K562 (cell line): ENCODE results near the gene EML2. TPM values are rescaled to one million over a fixed set of nuclear protein-coding genes. Genes with fewer than 3 reads are reported as not detected.

Experiments used
- BRD4 ChIP-seq: fragments of 200-600 bp; sonication (generic); IDR thresholded peaks from 2 replicates; pipeline ENCODE4 v1.6.1; 2017; ENCODE audit warnings: inconsistent platforms
- CTBP1 ChIP-seq: fragments of 450-650 bp; IDR thresholded peaks from 2 replicates; pipeline ENCODE4 v1.6.1; 2016; ENCODE audit warnings: borderline replicate concordance
- DMBX1 ChIP-seq: fragments of 250-450 bp; sonication (Bioruptor Pico); IDR thresholded peaks from 2 replicates; pipeline ENCODE4 v1.8.0; 2022; ENCODE audit warnings: inconsistent platforms, mild to moderate bottlenecking, moderate library complexity, borderline replicate concordance
- DNMT1 ChIP-seq: fragments of 450-650 bp; IDR thresholded peaks from 2 replicates; pipeline ENCODE4 v1.6.1; 2016; ENCODE audit warnings: antibody characterized with exemption, mild to moderate bottlenecking
- GATA2 ChIP-seq: sonication (generic); formaldehyde crosslinking; IDR thresholded peaks from 2 replicates; pipeline ENCODE4 v1.4.0; 2020; ENCODE audit warnings: mild to moderate bottlenecking, missing genetic modification reagents
- GTF2B ChIP-seq: IDR thresholded peaks from 2 replicates; pipeline ENCODE4 v1.6.1; 2011; ENCODE audit not compliant: insufficient read length; ENCODE audit errors: extremely low read depth
- MLX ChIP-seq, 2 experiments: fragments of 450-650 bp in 1 of 2; sonication (generic) in 1 of 2; formaldehyde crosslinking; conservative IDR thresholded peaks; 2 replicates each; pipeline versions ENCODE4 v1.4.0 to v1.8.1; 2020 to 2022; ENCODE audit warnings: mild to moderate bottlenecking in 1 of 2, missing genetic modification reagents in 1 of 2
- PCBP1 ChIP-seq: fragments of 200-400 bp; formaldehyde crosslinking; IDR thresholded peaks from 2 replicates; pipeline ENCODE4 v1.6.1; 2018; ENCODE audit warnings: mild to moderate bottlenecking, low read depth, low read length; ENCODE audit not compliant: poor library complexity, severe bottlenecking
- POLR2AphosphoS2 ChIP-seq: IDR thresholded peaks from 2 replicates; pipeline ENCODE4 v1.6.1; 2012; ENCODE audit warnings: low read length, improper control_type of control experiment
- PTBP1 ChIP-seq: fragments of 200-400 bp; formaldehyde crosslinking; IDR thresholded peaks from 2 replicates; pipeline ENCODE4 v1.6.1; 2017; ENCODE audit warnings: low read depth, low read length
- PYGO2 ChIP-seq: fragments of 450-650 bp; IDR thresholded peaks from 2 replicates; pipeline ENCODE4 v1.6.1; 2016; ENCODE audit warnings: mild to moderate bottlenecking, missing genetic modification characterization, moderate library complexity, missing compliant biosample characterization
- RBM25 ChIP-seq: fragments of 200-400 bp; formaldehyde crosslinking; IDR thresholded peaks from 2 replicates; pipeline ENCODE4 v1.6.1; 2018; ENCODE audit warnings: low read length, low read depth, moderate library complexity; ENCODE audit not compliant: severe bottlenecking
- RNF219 ChIP-seq: fragments of 250-450 bp; sonication (Bioruptor Pico); IDR thresholded peaks from 2 replicates; pipeline ENCODE4 v1.5.0; 2022; ENCODE audit warnings: mild to moderate bottlenecking
- SIN3A ChIP-seq, 2 experiments: fragments of 150-350 bp in 1 of 2; IDR thresholded peaks; 2 replicates each; pipeline ENCODE4 v1.6.1; 2011 to 2016; ENCODE audit warnings: borderline replicate concordance in 2 of 2, low read depth in 2 of 2, low read length in 2 of 2, mild to moderate bottlenecking in 2 of 2, moderate library complexity in 2 of 2; ENCODE audit not compliant: control insufficient read depth in 1 of 2
- SIN3B ChIP-seq: fragments of 450-650 bp; IDR thresholded peaks from 2 replicates; pipeline ENCODE4 v1.6.1; 2017; ENCODE audit warnings: low read depth, mild to moderate bottlenecking, moderate library complexity
- TBP ChIP-seq: optimal IDR thresholded peaks from 2 replicates; pipeline ENCODE3; 2011; ENCODE audit warnings: low read depth, low read length, improper control_type of control experiment
- TOE1 ChIP-seq, 2 experiments: fragments of 450-650 bp in 1 of 2; sonication (generic) in 1 of 2; formaldehyde crosslinking in 1 of 2; IDR thresholded peaks; 2 replicates each; pipeline versions ENCODE4 v1.7.1 to v1.8.0; 2016 to 2022; ENCODE audit warnings: borderline replicate concordance in 2 of 2, mild to moderate bottlenecking in 2 of 2, antibody characterized with exemption in 1 of 2, inconsistent platforms in 1 of 2, low read depth in 1 of 2, missing genetic modification reagents in 1 of 2, moderate library complexity in 1 of 2
- USF1 ChIP-seq: sonication (generic); formaldehyde crosslinking; IDR thresholded peaks from 2 replicates; pipeline ENCODE4 v1.9.0; 2022; ENCODE audit warnings: mild to moderate bottlenecking, missing genetic modification reagents
- ZNF280B ChIP-seq: fragments of 250-450 bp; sonication (Bioruptor Pico); IDR thresholded peaks from 2 replicates; pipeline ENCODE4 v1.5.1; 2021; ENCODE audit warnings: mild to moderate bottlenecking
- ZNF507 ChIP-seq: conservative IDR thresholded peaks from 2 replicates; pipeline ENCODE4 v1.6.1; 2017; ENCODE audit warnings: missing genetic modification characterization, missing compliant biosample characterization
- ZNF57 ChIP-seq: fragments of 450-650 bp; formaldehyde crosslinking; IDR thresholded peaks from 2 replicates; pipeline ENCODE4 v1.4.0; 2020; ENCODE audit warnings: mild to moderate bottlenecking, moderate library complexity
- ZNF695 ChIP-seq: fragments of 450-650 bp; formaldehyde crosslinking; IDR thresholded peaks from 2 replicates; pipeline ENCODE4 v1.4.0; 2020; ENCODE audit warnings: mild to moderate bottlenecking, moderate library complexity
- polyA plus RNA-seq, 8 experiments: library from polyadenylated mRNA; depleted of rRNA in 4 of 8; stranded (reverse) in 5 of 8; unstranded in 3 of 8; fragments of >200 nt; fragmentation: Nextera tagmentation in 2 of 8; fragmentation: Illumina TruSeq in 1 of 8; extraction: Ambion mirVana in 2 of 8; extraction: Trizol in 1 of 8; gene quantifications; 2 replicates each; pipeline versions ENCODE4 v1.2.1 to v1.2.3, GENCODE V29; 2011 to 2014; ENCODE audit warnings: inconsistent platforms in 1 of 8, missing spikeins in 1 of 8
- total RNA-seq, 7 experiments: library from RNA; depleted of rRNA in 6 of 7; stranded (reverse); fragments of >200 nt in 6 of 7; fragmentation: Illumina TruSeq in 2 of 7; extraction: Trizol in 2 of 7; gene quantifications; 2 replicates each; pipeline versions ENCODE4 v1.2.1 to v1.2.3, GENCODE V29; 2011 to 2021; ENCODE audit warnings: low replicate concordance in 1 of 7

The EML2 gene
- total and polyA plus RNA-seq, 9 of the 15 experiments (the other 6 are each of a cell fraction or from before 2014, with no cell fraction given): 2.6 to 69.6 (median 24.8) TPM

- no peak for TF ChIP-seq RNF219 (CRISPR knock-in tag)
- no peak; the same call in 1 of the 2 replicates for TF ChIP-seq USF1 (CRISPR knock-in tag)
- TF ChIP-seq GTF2B: no peak
- TF ChIP-seq BRD4: no peak
- TF ChIP-seq ZNF57 (CRISPR knock-in tag): no peak
- peak in 1 of 2 experiments; percentile 24; a peak in 1 of 4 replicates for TF ChIP-seq SIN3A (IDR thresholded peaks at IDR 0.05; ENCODE audit: borderline replicate concordance in 2 of 2, control insufficient read depth in 1 of 2, low read depth in 2 of 2, low read length in 2 of 2)
- TF ChIP-seq ZNF695 (CRISPR knock-in tag): no peak
- TF ChIP-seq PYGO2: no peak
- TF ChIP-seq DNMT1: no peak
- TF ChIP-seq POLR2AphosphoS2: no peak
- TF ChIP-seq TBP: peak; percentile 10
- no peak for TF ChIP-seq GATA2 (CRISPR knock-in tag)
- TF ChIP-seq TOE1 (IDR thresholded peaks at IDR 0.05; ENCODE audit: borderline replicate concordance): no peak
- TF ChIP-seq TOE1 (CRISPR knock-in tag; IDR thresholded peaks at IDR 0.05; ENCODE audit: borderline replicate concordance, low read depth): no peak
- no peak for TF ChIP-seq ZNF280B (CRISPR knock-in tag)
- TF ChIP-seq ZNF507 (tag): no peak
- TF ChIP-seq SIN3B: no peak
- no peak for TF ChIP-seq MLX (CRISPR knock-in tag; conservative IDR thresholded peaks at IDR 0.05)
- TF ChIP-seq DMBX1: no peak
- TF ChIP-seq PCBP1: no peak
- no peak for TF ChIP-seq PTBP1
- TF ChIP-seq RBM25: no peak
- TF ChIP-seq CTBP1: no peak
Observed at GRCh38 chr19:45667620-45668341, 28.6 kb upstream of the EML2 start, which contains the start of gene GIPR (continued).
